BE2C (cell line): ENCODE data around the gene MAEA.

Source experiments
- DNase-seq: peaks from one replicate; pipeline ENCODE4 v3.0.0-alpha.2; 2020
- H3K27me3 ChIP-seq: fragments of 250-450 bp; sonication (Bioruptor Pico); 2 replicates; pipeline ENCODE4 v1.5.1; 2020; ENCODE audit warnings: mild to moderate bottlenecking
- H3K36me3 ChIP-seq: fragments of 250-450 bp; sonication (Bioruptor Pico); 2 replicates; pipeline ENCODE4 v1.5.1; 2020; ENCODE audit warnings: mild to moderate bottlenecking
- H3K4me1 ChIP-seq: fragments of 250-450 bp; sonication (Bioruptor Pico); 2 replicates; pipeline ENCODE4 v1.5.1; 2020
- H3K4me3 ChIP-seq: 2 replicates; pipeline ENCODE4 v1.5.1; 2011; ENCODE audit warnings: low read depth, low read length
- H3K9me3 ChIP-seq: fragments of 250-450 bp; sonication (Bioruptor Pico); 2 replicates; pipeline ENCODE4 v1.5.1; 2020
- CTCF ChIP-seq: IDR thresholded peaks from 2 replicates; pipeline ENCODE4 v1.5.1; 2012; ENCODE audit warnings: mild to moderate bottlenecking, low read depth, low read length

The MAEA gene

DNA sequence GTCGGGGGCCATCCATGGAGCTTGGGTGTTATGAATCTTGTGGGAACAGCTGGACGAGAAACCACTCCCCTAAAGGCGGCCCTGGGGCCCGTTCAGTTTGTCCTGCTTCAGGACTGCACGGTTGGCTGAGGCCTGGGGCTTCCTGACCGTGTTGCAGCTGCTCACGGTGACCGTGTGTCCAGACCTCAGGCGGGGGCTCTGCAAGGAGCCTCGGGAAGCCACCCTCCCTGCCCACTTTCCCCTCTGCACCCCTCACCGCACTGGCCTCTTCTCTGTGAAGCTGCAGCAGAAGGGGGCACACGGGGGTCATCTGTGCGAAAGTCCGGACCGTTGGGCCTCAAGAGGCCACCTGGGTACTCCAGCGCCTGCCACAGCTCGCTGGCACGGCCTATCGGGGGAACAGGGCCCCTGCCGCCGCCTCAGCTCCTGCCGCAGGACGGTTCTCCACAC is 86.7 kb downstream of the MAEA start:
- no peak for TF ChIP-seq CTCF
- Histone ChIP-seq H3K4me3 (no peak overlapping the region), H3K9me3 (no peaks in the 10 kb centered on the region), H3K4me1 (no peaks in the 10 kb centered on the region), H3K27me3 (no peaks in the 10 kb centered on the region), H3K36me3 (no peaks in the 10 kb centered on the region)
- DNase-seq, result peak; percentile 12

- TF ChIP-seq CTCF, result no peak
- Histone ChIP-seq H3K27me3 (no peaks in the 10 kb centered on the region), H3K36me3 (no peaks in the 10 kb centered on the region), H3K4me3 (no peak overlapping the region), H3K9me3 (no peaks in the 10 kb centered on the region), H3K4me1 (no peaks in the 10 kb centered on the region)
- peak; percentile 8 for DNase-seq
These were observed 87.3 kb downstream of the MAEA start for GRCh38 chr4:1376841-1377605.

GRCh38 chr4:1377606-1378261 is 88.0 kb downstream of the MAEA start:
- no peaks in the 10 kb centered on the region for H3K4me1 ChIP-seq

DNA sequence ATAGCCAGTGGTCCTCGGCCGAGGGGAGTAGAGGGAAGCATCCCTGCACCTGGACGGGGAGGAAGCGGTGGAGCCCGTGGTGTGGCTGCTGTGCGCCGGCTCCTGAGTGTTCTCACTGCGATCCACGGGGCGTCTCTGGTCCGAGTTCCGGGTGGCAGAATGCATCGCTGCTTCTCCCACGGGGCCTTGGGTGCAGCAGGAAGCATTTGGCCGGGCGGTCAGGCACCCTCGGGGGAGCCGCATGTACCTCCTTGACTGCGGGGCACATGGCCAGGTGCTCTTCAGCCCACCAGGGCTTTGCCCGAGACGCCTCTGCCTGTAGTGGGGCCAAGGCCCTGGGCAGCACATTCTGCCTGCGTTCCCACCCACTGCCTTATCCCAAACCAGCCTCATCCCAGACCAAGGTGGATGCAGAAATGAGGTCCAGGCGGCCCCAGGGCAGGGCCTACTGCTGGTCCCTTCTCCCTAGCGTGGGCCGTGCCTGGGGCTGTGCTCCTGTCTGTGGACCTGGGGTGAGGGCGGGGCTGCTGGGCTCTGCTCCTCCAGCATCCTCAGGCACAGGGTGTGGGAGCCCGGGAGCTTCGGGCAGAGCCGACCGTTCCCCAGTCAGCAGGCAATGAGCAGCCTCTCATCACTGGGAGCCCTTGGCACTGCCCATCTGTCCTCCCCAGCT is 89.0 kb downstream of the MAEA start:
- peak; percentile 7 for DNase-seq
- no peak for TF ChIP-seq CTCF
- H3K27me3 ChIP-seq, result no peaks in the 10 kb centered on the region
- no peaks in the 10 kb centered on the region for H3K9me3 ChIP-seq
- H3K36me3 ChIP-seq, result no peaks in the 10 kb centered on the region
- no peak overlapping the region for H3K4me3 ChIP-seq
- no peaks in the 10 kb centered on the region for H3K4me1 ChIP-seq

More at GRCh38 chr4:1377606-1378261, 88.0 kb downstream of the MAEA start:
- TF ChIP-seq CTCF, result no peak
- DNase-seq, result peak; percentile 4
- no peaks in the 10 kb centered on the region for H3K27me3 ChIP-seq
- H3K9me3 ChIP-seq, result no peaks in the 10 kb centered on the region
- no peak overlapping the region for H3K4me3 ChIP-seq
- H3K36me3 ChIP-seq, result no peaks in the 10 kb centered on the region

GRCh38 chr4:1379351-1379781 is 89.7 kb downstream of the MAEA start:
- H3K36me3 ChIP-seq, result no peaks in the 10 kb centered on the region
- H3K4me3 ChIP-seq, result no peak overlapping the region
- no peaks in the 10 kb centered on the region for H3K27me3 ChIP-seq
- no peak for TF ChIP-seq CTCF
- no peaks in the 10 kb centered on the region for H3K4me1 ChIP-seq
- DNase-seq, result peak; percentile 8
- no peaks in the 10 kb centered on the region for H3K9me3 ChIP-seq
